GM18951 (cell line): ENCODE results near the gene APOBEC3B.

Experiments used
- POLR2A ChIP-seq: IDR thresholded peaks from 4 replicates; pipeline ENCODE4 v1.6.1; 2011; ENCODE audit warnings: mild to moderate bottlenecking; ENCODE audit not compliant: insufficient read length, insufficient read depth; ENCODE audit errors: extremely low read depth
- in situ Hi-C: fragments of 300-500 bp; cut with MboI; formaldehyde crosslinking; loops from one replicate; pipeline ENCODE4 v1.12.0; 2022; ENCODE audit warnings: low sequenced_read_pairs, mixed read lengths, inconsistent platforms; ENCODE audit not compliant: unreplicated experiment

Gene APOBEC3B

DNA sequence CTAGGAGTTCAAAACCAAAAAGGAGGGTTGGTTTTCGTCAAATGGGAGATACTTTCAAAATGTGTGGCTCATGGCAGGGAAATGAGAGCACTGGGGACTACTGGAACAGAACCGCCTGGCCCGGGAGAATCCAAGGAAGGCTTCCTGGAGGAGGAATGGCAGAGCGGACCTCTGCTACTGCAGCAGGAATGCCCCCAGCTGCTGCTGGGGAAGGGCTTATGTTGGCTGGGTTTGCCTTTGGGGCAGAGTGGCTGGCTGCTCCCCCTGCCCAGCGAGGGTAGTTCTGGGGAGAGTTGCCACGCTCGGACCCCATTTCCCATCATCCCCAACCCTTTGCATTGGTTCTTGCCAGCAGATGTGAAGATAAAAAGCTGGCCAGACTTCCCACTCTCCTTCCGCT is 35.4 kb upstream of the APOBEC3B start:
- TF ChIP-seq POLR2A, result no peak
- in situ Hi-C loops, result no loop called here

DNA sequence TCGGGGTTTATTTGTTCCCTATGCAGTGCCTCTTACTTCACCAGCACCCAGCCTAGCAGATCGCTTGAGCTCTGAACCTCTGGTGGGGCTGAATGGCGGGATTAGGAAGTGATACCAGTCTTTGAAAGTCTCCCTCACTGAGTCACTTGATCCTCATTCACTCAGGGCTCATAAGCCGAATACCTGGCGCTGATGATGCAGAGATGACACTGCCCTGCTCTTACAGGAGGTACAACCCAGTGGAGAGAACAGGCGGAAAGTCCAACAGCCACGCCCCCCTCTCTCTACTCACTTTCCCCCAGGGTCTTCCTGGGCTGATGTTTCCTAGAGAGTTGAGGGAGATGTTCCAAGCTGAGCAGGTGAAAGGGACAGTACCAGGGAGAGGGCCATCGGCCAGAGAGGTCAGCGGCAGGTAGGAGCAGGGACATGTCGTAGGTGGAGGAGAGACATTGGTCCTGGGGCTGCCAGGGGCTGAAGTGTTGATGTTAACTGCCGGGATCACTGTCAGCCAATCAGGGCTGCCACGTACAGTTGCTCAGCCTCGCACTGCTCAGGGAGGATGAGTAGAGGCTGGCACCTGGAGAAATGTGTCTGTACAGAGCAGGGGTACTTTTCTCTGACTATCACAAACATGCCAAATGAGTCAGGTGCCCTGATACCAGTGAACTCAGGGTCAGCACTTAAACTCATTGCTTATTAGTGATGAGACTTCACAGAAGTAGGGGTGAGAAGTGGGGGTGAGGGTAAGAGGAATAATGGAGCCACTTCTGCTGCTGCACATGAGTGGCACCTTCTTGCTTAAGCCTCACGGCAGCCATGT is 34.6 kb upstream of the APOBEC3B start:
- in situ Hi-C loops, result no loop called here
- no peak for TF ChIP-seq POLR2A

DNA sequence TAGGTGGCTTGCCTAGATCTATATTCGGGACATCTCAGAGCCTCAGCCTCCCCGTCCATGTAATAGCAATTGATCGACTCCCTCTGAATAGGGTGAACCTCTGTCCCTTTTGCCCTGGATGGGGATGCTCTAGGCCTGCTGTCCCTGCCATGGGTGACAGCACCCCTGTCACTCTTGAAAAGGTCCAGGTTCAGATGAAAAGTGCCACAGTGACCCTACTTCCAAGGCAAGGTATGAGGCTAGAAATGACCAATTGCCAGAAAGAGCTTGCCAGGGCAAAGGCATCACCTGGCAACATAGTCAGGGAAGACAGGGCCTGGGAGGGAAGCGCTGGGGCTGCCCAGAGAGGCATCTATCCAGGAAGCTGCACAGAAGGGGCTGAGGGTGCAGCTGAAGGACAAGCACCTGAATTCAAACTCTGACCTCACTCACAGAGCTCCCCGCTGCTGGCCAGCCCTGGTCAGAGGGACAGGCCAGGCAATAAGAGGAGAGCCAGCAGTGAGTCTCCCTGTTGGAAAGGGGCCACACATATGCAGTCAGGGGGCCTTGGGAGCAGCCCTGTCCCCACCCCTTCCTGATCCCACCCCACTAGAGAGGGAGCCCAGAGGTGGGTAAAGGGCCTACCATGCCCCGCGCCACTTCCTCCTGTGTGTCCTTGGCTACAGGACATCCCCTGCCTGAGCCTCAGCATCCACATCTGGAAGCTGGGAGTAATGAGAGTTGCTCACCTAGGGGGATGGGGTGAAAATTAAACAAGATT is 33.8 kb upstream of the APOBEC3B start:
- in situ Hi-C loops, result no loop called here
- no peak for TF ChIP-seq POLR2A

DNA sequence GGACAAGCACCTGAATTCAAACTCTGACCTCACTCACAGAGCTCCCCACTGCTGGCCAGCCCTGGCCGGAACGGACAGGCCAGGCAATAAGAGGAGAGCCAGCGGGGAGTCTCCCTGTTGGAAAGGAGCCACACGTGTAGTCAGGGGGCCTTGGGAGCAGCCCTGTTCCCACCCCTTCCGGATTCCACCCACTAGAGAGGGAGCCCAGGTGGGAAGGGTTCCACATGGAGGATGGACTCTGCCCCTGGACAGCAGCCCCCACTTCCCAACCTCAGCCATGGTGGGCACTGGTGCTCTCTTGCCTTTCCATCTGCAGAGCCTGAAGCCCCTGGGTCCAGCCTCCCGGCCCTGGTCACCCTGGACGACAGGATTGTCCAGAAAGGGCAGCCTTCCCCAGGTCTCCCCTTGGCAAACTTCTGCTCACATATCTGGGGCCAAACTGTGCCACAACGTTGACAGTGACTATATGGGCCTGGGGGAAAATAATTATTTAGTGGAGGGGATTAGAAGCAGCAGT is 32.2 kb upstream of the APOBEC3B start:
- in situ Hi-C loops, result no loop called here
- no peak for TF ChIP-seq POLR2A

DNA sequence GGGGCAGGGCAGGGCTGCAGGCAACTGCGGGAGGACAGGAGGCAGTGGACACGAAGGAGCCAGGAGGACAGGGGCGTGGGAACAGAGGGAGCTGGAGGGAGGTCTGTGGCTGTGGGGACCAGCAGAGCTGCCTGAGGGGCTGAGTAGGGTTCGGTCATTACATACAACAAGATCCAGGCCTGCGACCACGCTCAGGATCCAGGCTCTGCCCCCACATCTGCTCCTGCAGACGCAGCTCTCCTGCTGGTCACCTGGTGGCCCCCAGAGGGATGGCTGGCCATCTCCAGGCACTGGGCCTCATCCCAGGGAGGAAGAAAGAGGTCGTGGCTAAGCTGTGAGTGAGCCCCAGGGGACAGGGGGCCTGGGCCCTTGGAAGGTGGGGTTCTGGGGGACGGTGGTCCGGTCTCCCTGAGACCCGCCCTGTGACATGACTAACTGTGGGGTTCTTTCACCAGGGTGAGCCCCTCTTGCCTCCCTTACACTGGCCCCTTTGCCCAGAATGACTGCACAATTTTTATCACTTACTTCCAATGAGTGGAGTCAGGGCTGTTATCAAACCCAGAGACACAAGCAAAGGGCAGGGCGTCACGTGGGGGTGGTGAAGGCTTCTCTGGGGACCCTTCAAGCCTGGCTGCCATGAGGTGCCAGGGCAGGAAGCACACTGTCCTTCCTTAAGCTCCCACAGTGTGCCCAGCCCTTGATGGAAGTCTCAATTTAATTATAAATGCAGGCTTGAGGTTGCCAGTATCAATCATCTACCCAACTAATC is 31.4 kb upstream of the APOBEC3B start:
- in situ Hi-C loops, result no loop called here
- no peak for TF ChIP-seq POLR2A

DNA sequence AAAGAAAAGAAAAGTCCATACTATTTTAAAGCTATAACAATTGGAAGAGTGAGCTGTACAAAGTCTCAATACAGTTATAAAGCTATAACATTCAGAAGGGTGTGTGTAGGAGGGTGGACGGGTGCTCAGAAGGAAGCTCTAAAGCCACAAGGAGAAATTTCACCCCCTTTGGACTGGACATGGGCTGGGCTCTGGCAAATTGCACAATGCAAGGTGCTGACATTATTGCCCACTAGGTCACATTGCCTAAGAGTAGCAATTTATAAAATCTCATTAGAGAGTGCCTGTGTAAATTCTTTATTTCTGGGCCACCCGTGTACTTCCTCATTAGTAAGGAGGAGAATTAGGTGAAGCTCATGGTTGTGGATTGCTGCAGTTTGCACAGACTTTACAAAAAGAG is 30.4 kb upstream of the APOBEC3B start:
- in situ Hi-C loops, result no loop called here
- TF ChIP-seq POLR2A, result no peak

DNA sequence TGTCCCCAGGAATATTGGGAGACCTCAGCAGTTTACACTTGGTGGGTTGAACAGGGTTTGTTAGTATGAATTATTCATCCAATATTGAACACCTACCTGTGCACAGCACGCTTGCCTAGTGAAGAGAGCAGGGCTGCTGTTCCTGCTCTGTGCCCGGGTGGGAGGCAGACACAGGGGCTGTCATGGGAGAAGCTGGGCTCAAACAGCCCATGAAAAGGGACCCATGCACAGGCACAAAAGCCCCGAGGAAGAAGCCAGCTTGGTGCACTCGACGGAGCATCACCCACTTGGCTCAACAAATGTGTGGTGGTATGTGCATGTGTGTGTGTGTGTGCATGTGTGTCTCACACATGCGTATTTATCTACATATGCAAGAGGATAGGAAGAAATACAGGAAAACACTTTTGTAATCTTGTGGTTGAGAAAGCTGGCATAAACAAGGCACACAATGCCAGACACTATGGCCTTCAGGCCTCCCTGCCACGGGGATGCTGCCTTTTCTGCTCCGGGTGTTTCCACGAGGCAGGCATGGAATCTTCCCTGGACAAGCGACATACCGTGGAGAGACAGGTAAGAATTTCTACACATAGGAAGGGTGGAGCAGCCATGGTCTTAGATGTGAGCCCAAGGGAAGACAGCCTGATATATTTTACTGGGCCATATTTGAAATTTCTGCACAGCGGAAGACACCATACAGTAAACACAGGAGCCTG is 29.7 kb upstream of the APOBEC3B start:
- in situ Hi-C loops, result no loop called here
- no peak for TF ChIP-seq POLR2A

DNA sequence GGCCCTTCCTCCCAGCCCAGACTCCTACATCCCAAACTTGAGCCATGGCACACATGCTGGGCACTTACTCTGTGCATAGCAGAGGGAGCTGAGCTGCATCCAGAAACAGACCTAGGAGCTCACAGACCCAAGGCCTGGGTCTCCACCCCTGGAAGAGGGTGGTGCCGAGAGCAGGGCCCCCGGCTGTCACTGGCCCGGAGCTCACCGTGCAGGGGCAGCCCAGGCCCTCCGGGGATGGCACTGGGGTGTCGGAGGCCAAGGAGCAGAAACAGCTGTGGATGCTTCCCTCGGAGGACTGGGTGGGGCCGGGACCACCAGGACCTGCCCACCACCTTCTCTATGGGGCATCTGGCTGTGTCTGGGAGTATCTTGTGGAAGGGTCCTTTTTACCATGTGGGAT is 29.1 kb upstream of the APOBEC3B start:
- no peak for TF ChIP-seq POLR2A
- in situ Hi-C loops, result no loop called here

DNA sequence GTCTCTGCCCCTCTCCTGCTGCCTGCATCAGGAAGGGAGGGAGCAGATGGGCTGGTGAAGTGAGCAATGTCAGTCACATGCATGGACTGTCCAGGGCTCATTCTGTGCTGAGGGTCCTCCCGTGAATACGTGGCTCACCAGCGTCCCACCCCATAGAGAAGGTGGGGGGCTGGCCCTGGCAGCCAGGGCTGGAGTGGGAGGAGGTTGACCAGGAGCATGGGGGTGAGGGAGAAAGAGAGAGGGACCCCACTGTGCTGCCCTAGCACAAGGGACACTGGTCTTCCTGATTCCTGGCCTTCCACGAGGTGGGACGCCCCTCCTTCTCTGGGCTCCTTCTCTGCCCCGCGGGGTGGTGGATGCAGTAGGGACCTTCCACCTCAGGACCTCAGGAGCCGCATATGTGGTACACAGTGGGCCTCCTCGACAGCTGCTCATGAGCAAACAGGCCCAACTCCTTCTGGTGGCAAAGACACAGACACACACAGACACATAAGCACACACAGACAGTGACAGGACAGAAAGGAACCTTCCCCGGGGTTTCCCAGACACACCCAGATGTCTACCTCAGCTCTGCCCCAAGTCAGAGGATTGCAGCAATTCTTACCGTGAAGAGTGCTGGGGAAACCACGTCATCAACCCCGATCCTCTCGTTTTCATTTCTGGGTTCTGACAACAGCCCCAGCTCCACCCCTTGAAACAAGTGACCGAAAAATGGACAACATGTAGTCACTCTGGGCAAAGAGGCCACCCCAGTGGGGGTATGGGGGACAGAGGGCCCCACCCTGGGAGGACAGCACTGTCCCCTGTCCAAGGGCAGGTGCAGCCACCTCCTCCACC is 28.4 kb upstream of the APOBEC3B start:
- in situ Hi-C loops, result no loop called here
- TF ChIP-seq POLR2A, result peak; percentile 42

DNA sequence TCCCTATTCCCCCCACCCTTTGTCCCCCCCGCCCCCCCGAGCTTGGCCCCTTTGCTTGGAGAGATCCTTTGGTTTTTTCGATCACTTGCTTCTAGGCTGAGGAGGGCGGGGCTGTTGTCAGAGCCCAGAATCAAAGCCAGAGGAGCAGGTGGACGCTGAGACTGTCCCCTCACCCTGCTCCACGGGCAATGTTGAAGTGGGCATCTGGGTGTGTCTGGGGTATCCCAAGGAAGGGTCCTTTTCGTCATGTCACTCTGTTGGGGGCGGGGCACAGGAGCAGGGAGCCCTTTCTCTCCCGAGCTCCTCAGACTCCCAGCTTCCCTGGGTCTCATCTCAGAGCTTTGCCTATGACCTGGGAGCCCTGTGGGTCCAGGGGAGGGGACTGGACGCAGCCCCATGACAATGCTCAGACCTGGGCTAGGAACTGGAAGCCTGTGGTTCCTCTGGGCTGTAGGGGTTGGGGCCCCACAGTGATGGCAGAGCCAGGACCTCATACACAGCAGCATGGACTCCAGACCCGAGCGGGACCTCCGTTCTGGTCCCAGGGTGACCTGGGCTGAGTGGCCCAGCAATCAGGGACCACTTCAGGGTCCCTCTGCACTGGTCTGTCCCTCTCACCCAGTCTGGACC is 27.6 kb upstream of the APOBEC3B start:
- in situ Hi-C loops, result no loop called here
- no peak for TF ChIP-seq POLR2A

DNA sequence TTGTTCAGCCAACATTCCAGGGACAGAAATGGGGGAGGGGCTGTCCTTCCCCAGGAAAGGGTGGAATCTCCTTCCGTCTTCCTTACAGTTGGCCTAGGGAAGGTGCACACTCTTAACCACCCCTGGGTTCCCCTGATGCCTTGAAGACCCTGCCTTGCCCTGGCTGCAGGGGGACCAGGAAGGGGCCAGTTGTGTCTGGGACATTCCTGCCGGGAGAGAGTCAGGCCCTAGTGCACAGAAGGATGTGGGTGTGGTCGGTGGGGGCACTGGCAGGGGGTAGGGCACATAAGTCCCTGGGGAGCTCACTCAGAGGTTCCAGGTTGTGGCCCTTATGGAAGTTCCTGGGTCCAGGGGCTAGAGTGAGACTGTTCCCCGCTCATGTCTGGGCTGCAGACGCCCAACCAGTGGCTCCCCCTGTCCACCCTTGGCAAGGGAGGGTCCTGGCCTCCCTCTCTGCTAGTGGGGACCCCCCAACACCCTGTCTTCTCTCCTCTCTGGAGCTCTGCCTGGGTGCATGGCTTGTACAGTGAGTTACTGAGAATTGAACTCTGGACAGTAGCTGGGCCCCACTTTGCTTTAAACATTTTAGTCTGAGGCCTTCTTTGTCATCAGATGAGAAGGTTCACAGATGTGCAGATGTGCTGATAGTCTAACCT is 26.8 kb upstream of the APOBEC3B start:
- no peak for TF ChIP-seq POLR2A

More for the DNA sequence above, 26.8 kb upstream of the APOBEC3B start:
- in situ Hi-C loops, result no loop called here
